ENCODE measurements around the gene CAPN6. TPM values are rescaled to one million over a fixed set of nuclear protein-coding genes. Genes with fewer than 3 reads are reported as not detected.
A peak's percentile ranks its signal among the peaks of the same experiment; 100 is the strongest.

Gene CAPN6
- total RNA-seq = 0.28 TPM

GRCh38 chrX:111270339-111270738 lies at the start of gene CAPN6:
Gene CAPN6 (minus strand): TSS chrX:111270483. CDS start chrX:111263936, 6,547 bp downstream.
- no peak for ATAC-seq

GRCh38 chrX:111319451-111319850 lies 49.2 kb upstream of the CAPN6 start:
- no peak for DNase-seq (ENCODE audit: low spot score)
- no peak for ATAC-seq

More at GRCh38 chrX:111270339-111270738, at the start of gene CAPN6:
- DNase-seq (ENCODE audit: low spot score) = no peak

- no peak for DNase-seq (ENCODE audit: low spot score)
- no peak for ATAC-seq
Observed at GRCh38 chrX:111318901-111319300, 48.6 kb upstream of the CAPN6 start.

- no peak for ATAC-seq
- no peak for DNase-seq (ENCODE audit: low spot score)
Observed at GRCh38 chrX:111309083-111309482, 38.8 kb upstream of the CAPN6 start.

GRCh38 chrX:111308039-111308438 lies 37.8 kb upstream of the CAPN6 start:
- ATAC-seq (no peak), DNase-seq (ENCODE audit: low spot score) (no peak)

GRCh38 chrX:111302284-111302683 lies 32.0 kb upstream of the CAPN6 start:
- ATAC-seq (no peak), DNase-seq (ENCODE audit: low spot score) (no peak)

GRCh38 chrX:111288841-111289240 lies 18.6 kb upstream of the CAPN6 start:
- ATAC-seq (no peak), DNase-seq (ENCODE audit: low spot score) (no peak)

GRCh38 chrX:111284631-111285293 lies 14.5 kb upstream of the CAPN6 start:
- DNase-seq (ENCODE audit: low spot score) (peak; percentile 51), ATAC-seq (peak; percentile 91)

- no peak for DNase-seq (ENCODE audit: low spot score)
- no peak for ATAC-seq
Observed at GRCh38 chrX:111283446-111283845, 13.2 kb upstream of the CAPN6 start.

GRCh38 chrX:111282991-111283390 lies 12.7 kb upstream of the CAPN6 start:
- DNase-seq (ENCODE audit: low spot score) (no peak), ATAC-seq (no peak)

- ATAC-seq (no peak), DNase-seq (ENCODE audit: low spot score) (no peak)
Observed at GRCh38 chrX:111282139-111282538, 11.9 kb upstream of the CAPN6 start.

- no peak for DNase-seq (ENCODE audit: low spot score)
- no peak for ATAC-seq
Observed at GRCh38 chrX:111268506-111268905, 1.8 kb downstream of the CAPN6 start.

GRCh38 chrX:111265486-111265885 lies 4.8 kb downstream of the CAPN6 start:
- no peak for ATAC-seq

GRCh38 chrX:111264385-111264784 lies 5.9 kb downstream of the CAPN6 start:
- DNase-seq (ENCODE audit: low spot score) = no peak
- no peak for ATAC-seq

More at GRCh38 chrX:111265486-111265885, 4.8 kb downstream of the CAPN6 start:
- no peak for DNase-seq (ENCODE audit: low spot score)

- DNase-seq (ENCODE audit: low spot score) (no peak), ATAC-seq (no peak)
Observed at GRCh38 chrX:111262086-111262485, 8.2 kb downstream of the CAPN6 start.

GRCh38 chrX:111260451-111260850 lies 9.8 kb downstream of the CAPN6 start:
- no peak for DNase-seq (ENCODE audit: low spot score)
- ATAC-seq = no peak

GRCh38 chrX:111259559-111259958 lies 10.7 kb downstream of the CAPN6 start:
- no peak for ATAC-seq
- no peak for DNase-seq (ENCODE audit: low spot score)

- no peak for ATAC-seq
- no peak for DNase-seq (ENCODE audit: low spot score)
Observed at GRCh38 chrX:111257733-111258132, 12.6 kb downstream of the CAPN6 start.

GRCh38 chrX:111254896-111255693 lies 15.2 kb downstream of the CAPN6 start:
- no peak for DNase-seq (ENCODE audit: low spot score)
- ATAC-seq = no peak

GRCh38 chrX:111244235-111244750 lies 26.0 kb downstream of the CAPN6 start:
- peak; percentile 55 for ATAC-seq

GRCh38 chrX:111216293-111216801 lies 53.9 kb downstream of the CAPN6 start:
- no peak for ATAC-seq
- DNase-seq (ENCODE audit: low spot score) = no peak

More at GRCh38 chrX:111244235-111244750, 26.0 kb downstream of the CAPN6 start:
- no peak for DNase-seq (ENCODE audit: low spot score)

- no peak for ATAC-seq
- DNase-seq (ENCODE audit: low spot score) = no peak
Observed at GRCh38 chrX:111207851-111208250, 62.4 kb downstream of the CAPN6 start.

Measured in left lobe of liver (tissue), 2 donors.